Activated CD4-positive, alpha-beta T cell treated with anti-CD3 and anti-CD28 coated beads for 1 hour (primary cell): Measurements from ENCODE around the gene ZNF397.

Experiments
- DNase-seq: peaks from one replicate; pipeline ENCODE4 v3.0.0-alpha.2; 2020

The ZNF397 gene

DNA sequence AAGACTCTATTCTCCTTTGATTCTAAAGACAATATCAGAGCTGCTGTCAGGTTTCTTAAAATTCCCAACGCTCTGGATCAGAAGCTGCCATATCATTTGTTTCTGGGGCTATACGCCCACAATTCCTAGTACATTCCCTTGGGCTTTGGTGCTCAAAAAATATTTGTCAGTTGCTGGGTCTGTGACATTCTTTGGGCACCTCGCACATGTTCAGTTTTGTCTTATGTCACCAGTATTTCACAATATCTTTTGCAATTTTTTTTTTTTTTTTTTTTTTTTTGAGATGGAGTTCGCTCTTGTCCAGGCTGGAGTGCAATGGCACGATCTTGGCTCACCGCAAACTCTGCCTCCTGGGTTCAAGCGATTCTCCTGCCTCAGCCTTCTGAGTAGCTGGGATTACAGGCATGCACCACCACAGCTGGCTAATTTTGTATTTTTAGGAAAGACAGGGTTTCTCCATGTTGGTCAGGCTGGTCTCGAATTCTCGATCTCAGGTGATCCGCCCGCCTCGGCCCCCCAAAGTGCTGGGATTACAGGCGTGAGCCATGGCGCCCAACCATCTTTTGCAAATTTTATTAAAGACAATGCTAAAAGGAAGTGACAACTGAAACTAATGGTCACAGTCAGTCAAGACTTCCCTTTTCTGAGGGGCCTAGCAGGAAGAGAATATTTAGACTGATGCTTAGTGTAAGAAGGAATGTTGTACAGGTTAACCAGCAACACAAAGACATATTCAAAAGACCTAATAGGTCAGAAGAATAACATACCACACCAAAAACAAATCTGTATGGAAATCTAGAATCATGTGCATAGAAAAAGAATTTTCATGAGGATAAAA, 6.8 kb downstream of the ZNF397 start:
- DNase-seq: no peak

DNA sequence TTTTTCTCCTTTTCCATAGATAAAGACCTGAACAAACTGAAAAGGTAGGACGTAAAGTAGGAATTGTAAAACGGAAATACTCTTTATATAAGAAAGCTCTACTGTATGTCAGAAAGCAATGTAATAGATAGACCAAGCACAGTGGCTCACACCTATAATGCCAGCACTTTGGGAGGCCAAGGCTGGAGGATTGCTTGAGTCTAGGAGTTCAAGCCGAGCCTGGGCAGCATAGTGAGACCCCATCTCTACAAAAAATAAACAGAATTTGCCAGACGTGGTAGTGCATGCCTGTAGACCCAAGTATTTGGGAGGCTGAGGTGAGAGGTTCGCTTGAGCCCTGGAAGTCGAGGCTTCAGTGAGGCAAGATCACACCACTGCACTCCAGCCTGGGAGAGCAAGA, 7.6 kb downstream of the ZNF397 start:
- no peak for DNase-seq

DNA sequence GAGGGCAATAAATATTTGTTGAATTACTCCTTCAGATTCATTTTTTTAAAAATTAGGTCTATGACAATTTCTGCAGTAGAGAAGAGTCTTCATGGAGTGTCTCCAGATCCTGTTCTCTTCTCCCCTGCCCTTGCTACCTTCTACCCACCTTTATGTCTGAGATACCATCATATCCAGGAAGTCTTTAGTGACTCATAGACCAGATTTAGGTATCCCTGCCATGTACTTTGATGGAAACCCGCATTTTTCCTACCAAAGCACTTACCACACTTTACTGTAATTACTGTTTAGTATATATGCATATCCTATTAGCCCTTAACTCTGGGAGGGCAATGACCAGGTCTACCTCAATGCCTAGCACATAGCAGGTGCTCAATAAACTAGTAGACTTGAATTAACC, 11.6 kb downstream of the ZNF397 start:
- DNase-seq: no peak

DNA sequence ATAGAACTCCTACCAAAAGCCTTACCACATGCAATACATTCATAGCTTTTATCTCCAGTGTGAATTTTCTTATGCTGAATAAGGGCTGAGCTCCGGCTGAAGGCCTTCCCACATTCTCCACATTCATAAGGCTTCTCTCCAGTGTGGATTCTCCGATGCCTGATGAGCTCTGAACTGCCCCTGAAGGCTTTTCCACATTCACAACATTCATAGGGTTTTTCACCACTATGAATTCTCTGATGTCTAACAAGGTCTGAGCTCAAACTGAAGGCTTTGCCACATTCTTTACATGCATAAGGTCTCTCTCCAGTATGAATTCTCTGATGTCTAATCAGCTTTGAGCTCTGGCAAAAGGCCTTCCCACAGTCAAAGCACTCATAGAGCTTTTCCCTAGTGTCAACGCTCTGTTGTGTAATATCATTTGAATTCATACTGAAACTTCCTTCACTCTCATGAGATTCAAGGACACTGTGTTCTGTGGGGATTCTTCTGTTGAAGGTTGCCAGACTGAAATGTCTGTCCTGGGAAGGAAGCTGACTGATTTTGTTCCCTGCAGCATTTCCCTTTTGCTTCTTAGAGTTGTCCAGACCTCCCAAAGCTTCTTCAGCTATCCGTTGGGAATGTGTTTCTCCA, 12.9 kb downstream of the ZNF397 start:
- no peak for DNase-seq

DNA sequence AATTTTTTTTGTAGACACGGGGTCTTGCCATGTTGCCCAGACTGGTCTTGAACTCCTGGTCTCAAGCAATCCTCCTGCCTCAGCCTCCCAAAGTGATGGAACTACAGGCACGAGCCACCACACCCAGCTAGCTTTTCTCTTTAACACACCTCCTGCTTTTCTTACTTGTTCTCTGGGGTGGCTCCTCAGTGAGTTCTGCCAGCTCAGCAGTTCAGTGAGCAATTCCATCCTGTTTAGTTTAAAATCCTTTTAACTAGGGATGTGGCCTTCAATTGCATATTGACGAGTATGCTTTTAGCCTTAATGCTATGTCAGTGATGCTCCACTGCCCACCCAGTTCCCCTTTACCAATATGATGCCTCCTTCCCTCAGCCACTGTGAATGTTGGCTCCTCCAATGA, 16.1 kb downstream of the ZNF397 start:
- no peak for DNase-seq

DNA sequence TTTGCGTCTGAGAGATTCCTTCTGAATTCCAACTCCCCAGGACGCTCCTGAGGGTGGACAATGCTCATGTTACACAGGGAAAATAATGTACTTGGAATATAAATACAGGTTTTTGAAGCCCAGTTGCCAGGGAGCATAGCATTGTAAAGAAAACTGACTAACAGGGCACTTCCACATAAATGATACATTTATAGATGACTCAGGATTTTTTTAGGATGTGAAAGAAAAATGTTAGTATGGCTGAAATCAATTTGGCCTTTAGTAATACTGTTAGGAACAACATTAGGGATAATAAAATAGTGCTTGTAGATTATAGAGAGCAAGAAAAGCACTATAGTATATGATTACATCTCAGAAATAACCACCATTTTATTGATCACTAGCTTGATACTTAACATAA, 23.6 kb downstream of the ZNF397 start:
- no peak for DNase-seq

DNA sequence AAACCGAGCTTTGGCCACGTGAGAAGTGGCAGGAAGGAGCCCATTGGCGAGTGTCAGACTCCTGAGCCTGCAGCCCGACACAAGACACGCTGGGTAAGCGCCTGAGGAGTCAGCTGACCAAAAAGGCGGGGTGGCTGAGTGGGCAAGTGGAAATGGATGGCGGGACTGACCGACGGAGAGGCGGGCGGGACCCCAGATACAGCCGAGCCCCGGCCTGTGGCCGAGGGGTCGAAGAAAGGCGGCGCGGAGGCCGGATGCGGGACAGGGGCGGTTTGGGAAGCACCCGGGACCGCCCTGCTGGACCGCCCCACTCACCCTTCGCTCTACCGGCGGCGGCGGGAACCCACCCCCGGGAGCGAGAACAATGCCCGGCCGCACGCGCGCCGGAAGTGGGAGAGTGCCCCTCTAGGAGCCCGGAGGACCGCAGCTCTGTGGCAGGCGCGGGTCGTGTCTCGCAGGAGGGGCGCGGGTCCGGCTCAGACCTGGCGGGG, 26.4 kb downstream of the ZNF397 start:
- DNase-seq: peak; percentile 61

DNA sequence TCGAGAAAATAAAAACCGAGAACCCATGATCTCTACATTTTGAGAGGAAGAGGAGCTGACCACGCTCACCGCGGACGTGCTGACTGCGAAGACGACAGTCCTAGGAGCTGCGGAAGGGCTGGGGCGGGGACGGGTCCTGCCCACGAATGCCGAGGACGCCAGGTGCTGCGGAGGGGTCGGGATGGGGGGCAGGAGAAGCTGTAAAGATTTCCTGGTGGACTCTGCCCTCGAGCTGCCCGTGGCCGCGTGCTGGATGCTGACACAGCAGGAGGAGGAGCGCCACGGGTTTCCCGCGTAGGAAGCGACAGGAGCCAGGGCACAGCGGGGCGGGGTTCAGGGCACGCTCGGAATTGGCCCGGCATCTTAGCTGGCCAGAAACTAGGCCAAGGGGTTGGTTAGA, 27.0 kb downstream of the ZNF397 start:
- no peak for DNase-seq

DNA sequence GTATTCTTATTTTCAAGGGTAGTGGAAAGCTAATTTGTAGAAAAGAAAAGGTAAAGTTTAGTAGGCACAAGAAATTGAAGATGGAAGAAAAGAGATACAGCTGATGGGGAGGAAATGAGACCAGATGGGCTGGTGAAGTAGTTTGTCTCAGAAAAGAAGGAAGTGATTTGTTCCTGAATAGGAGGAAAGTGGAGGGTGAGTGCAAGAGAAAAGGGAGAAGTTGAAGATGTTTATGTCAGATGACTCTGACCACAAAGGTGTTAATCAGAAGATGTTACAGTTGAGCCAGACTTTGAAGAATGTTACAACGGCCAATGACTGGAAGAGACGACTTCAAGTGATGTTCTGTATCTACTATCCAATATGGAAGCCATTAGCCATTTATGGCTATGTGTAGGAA, 28.0 kb downstream of the ZNF397 start:
- DNase-seq: no peak

DNA sequence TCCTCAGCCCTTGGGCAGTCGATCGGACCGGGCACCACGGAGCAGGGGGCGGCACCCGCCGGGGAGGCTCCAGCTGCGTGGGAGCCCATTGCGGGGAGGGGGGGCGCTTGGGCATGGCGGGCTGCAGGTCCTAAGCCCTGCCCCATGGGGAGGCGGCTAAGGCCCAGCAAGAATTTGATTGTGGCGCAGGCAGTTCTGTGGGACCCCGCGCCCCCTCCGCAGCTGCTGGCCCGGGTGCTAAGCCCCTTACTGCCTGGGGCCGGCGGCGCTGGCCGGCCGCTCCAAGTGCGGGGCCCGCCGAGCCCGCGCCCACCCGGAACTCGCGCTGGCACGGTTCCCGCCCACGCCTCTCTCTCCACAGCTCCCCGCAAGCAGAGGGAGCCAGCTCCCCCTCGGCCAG, 30.8 kb downstream of the ZNF397 start:
- no peak for DNase-seq

DNA sequence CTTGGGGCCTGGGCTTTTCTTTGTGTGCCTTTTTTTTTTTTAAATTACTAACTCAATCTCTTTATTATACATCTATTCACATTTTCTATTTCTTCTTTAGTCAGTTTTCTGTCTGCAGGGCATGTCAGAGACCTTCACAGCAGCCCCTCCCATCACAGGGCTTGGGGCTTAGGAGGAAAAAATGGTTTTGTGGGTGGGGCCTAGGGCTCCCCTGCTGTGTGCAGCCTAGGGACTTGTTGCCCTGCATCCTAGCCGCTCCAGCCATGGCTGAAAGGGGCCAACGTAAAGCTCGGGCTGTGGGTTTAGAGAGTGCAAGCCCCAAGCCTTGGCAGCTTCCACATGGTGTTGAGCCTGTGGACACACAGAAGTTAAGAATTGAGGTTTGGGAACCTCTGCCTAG, 35.4 kb downstream of the ZNF397 start:
- no peak for DNase-seq

DNA sequence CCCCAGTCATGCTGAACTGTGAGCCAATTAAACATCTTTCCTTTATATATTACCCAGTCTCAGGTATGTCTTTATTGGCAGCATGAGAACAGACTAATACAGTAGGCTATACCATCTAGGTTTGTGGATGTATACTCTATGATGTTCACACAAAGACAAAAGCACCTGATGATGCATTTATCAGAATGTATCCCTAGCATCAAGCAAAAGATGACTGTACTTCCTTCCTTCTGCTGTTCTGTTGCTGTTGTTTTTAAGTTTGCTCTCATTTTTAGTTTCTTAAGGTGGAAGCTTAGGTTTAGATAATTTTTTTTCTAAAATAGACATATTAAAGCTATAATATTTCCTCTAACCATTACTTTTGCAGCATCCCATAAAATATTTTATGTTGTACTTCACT, 36.8 kb downstream of the ZNF397 start:
- DNase-seq: no peak

DNA sequence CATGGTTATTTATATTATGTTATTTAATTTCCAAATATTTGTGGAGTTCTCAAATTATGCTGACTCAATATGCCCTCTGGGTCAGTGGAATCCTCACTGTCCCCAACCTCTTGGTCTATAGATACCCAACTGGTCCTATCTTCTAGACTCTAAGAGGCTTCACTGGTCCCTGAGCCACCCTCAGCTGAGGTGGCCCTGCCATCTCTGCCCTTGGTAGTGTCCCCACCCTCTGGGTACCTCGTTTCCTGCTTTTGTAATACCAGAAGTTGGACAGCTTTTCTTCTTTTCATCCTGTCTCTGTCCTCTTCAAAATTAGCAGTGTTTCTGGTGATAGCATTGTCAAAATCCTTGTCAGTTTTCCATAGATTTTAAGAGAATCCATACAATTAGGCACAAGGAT, 37.3 kb downstream of the ZNF397 start:
- no peak for DNase-seq

DNA sequence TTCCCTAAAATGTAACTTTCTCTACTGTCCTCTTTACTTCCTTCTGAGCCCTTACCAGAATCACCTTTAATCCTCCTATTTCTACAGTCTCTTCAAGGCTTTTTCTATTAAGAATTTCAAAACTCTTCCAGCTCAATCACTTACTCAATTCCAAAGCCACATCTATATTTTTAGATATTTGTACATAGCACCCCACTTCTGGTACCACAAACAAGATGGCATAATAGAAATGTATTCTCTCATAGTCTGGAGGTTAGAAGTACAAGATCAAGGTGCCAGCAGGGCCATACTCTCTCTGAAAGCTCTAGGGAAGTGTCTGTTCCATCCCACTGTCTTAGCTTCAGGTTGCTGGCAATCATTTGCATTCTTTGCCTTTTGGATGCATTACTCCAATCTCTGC, 38.1 kb downstream of the ZNF397 start:
- no peak for DNase-seq

DNA sequence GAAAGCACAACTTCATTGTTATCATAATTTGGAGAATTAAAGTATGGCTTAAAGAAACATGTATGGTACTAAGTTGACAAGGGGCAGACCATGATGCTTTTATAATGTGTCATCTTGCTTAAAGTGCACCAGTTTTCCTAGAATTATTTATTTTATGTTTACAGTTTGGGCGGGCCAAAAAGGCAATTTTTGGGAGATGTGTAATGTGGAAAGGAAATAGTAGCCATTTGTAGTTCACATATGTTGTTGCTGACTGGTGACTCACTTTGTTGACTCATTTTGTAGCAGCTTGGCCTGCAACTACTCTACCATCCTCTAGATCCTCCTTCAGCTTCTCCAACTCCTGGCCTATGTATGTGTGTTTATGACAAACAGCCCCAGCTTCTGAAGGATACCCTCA, 41.5 kb downstream of the ZNF397 start:
- no peak for DNase-seq

DNA sequence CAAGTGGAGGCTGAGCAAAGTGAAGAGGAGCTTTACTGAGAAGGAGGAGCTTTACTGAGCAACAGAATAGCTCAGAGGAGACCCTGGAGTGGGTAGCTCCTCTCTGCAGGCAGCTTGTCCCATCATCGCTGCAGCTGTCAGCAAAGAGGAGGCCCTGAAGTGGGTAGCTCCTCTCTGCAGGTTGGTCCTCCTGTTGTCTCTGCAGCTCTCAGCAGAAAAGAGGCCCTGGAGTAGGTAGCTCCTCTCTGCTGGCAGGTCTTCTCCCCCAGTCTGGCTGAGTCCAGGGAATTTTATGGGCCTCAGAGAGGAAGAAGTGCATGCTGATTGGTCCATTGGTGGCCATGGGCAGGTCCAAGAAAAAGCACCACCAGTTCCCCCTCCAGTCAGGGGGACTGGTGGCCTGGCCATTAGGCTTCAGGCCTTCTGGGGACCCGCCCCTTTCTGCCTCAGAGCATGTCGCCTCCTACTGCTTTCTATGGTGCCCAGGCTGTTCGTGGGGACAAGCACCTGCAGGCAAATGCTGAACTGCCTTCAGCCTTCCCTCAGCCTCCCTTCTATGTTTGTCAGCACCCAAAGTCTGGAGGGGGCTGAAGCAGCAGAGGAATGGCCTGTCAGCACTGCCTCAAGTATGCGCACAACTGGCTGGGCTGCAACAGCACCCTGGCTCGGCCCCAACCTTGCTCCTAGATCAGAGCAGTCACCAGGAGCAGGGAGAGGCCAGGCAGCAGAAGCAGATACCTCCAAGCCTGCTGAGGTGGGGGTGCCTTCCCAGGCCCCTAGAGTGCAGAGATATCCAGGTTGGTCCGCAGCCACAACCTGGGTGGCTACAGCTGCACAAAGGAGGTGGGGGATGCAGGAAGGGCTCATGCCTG, 43.3 kb downstream of the ZNF397 start:
- no peak for DNase-seq

DNA sequence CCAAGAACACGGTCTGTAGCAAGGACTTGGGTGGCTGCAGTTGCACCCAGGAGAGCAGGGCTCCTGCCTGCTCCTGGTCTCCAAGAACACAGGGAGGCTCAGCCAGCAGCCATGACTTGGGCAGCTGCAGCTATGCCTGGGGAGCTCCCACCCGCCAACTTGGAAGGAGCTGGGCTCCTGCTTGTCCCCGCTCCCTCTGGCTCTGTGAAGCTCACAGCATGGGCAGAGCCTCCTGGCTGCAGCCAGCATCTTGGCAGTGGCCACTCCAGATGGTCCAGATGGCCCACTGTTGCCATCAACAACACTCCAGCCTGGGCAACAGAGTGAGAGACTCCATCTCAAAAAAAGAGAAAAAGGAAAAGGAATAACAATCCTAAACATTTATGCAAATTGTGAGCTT, 44.0 kb downstream of the ZNF397 start:
- DNase-seq: no peak

DNA sequence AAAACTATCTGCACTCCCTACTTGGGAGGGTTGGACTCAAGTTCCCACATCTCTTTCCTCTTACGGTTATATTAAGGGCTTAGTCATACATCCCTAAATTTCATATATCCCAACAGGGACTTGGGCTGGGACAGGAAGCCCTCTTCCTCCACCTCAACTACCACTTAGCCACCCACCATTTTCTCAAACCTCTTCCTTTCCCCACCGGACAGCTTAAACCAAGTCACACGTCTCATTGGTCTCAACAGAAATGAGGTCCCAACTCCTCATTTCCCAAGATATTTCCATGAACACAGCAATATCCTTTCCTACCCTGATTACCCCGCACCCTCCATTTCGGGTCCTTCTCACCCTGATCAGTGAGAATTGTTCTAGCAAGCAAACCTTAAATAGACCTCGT, 48.5 kb downstream of the ZNF397 start:
- DNase-seq: no peak

DNA sequence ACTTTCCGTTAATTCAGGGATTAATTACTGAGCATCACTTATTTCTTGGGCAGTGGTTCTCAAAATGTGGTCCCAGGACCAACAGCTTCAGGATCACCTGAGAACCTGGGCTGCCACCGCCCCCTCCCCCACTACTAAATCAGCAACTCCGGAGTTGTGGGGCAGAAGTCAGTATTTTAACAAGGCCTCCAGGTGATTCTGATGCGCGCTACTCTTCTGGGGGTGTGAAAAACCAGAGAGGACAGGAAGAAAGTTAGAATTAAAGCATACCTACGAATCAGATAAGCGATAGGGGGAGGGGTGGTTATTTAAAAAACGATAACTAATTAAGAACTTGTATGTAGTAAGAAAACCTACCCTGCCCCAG, 48.9 kb downstream of the ZNF397 start:
- no peak for DNase-seq

DNA sequence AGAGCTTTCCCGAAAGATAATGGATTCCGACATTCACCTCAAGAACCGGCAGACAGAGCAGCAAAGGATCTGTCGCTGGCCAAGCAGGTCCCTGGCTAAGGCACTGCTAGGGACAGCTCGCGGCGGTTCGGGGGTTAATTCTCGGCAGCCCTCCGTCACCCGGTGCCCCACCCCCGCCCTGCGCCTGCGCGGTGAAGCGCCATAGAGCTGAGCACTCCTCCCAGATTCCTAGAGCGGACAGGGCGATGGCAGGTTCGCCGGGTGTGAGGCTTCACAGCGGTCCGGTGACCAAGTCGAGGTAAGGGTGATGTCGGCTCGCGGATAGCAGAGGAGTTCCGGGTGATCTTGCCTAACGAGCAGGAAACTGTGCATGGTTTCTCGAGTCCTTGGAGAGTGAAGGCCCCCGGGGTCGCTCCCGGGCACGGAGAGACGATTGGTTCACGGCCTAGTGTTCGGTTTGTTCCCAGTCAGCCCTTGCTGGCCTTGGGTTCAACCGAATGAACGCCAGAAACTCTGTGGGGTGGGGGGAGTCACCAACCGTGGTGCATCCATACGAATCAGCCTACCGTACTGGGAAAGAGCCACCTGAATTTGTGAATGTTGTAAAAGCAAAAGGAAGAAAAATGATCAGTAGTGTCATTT, 49.4 kb downstream of the ZNF397 start, which contains the start of gene ZSCAN30:
Gene ZSCAN30, minus strand, starts transcription at position 136 of the 642 bp plus-strand sequence. CDS start 25,877 bp downstream, outside the sequence.
- peak; percentile 93 for DNase-seq

DNA sequence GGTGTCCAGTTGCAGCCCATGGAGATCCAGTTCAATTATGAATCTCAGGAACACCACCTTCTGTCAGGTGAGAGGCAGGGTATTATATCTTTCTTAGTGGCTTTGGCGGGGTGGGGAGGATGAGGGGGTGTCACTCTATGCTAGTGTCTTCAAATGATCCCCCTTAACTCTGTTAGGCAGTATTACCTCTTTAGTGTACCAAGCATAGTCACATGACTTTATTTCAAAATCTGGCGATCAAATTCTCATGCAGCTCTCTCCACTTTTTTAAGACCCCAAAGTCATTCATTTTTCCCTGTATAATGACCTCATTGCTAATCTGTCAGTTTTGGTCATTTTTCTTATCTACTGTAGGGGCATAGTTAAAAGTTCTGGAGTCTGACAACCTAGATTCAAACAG, 50.3 kb downstream of the ZNF397 start:
- no peak for DNase-seq

DNA sequence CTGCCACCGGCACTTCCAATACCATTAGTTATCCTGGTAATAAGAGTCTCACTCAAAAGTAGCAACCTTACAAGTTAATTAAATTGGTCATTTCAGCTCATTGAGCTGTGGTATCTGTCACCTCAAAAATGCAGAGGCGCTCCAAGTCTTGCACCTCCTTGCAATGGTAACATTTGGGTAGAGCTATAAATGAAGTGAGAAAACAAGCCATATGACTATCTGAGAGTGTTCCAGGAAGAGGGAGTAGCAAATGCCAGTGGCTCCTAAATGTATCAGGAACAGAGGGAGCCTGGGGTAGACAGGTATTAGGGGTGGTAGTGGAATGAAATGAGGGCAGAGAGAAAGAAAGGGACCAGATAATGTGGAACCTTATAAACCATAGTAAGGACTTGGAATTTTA, 55.2 kb downstream of the ZNF397 start:
- no peak for DNase-seq

DNA sequence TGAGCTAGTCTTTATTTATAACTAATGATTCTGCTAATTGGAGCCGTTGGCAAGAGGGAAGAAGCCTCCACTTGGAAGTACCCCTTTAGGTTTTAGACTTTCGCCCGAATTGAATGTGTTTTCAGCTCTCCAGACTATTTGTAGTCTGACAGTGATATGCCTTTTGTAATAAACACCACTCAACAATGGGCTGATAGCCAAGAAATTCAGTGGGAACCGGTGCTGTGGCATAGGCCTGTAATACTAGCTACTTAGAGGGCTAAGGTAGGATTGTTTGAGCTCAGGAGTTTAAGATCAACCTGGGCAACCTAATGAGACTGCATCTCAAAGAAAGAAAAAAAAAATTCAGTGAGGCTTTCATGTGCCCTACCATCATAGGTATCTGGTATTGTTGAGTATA, 62.8 kb downstream of the ZNF397 start:
- no peak for DNase-seq
